K562 (cell line): ENCODE measurements around the gene POTEE. TPM values are rescaled to one million over a fixed set of nuclear protein-coding genes. Genes with fewer than 3 reads are reported as not detected.
A peak's percentile ranks its signal among the peaks of the same experiment; 100 is the strongest.
"Not testable (repeated sequence)": the region's sequence is repeated elsewhere in the genome, so short reads cannot be mapped to it uniquely, and the experiment has no call there.

ENCODE experiments used
- BACH1 ChIP-seq: fragments of 200-800 bp; sonication (Bioruptor generic); IDR thresholded peaks from 2 replicates; pipeline ENCODE4 v1.6.1; 2016; ENCODE audit warnings: missing genetic modification characterization, missing compliant biosample characterization
- BHLHE40 ChIP-seq: IDR thresholded peaks from 2 replicates; pipeline ENCODE4 v1.6.1; 2011; ENCODE audit warnings: low read length, improper control_type of control experiment
- CC2D1A ChIP-seq: fragments of 450-650 bp; IDR thresholded peaks from 2 replicates; pipeline ENCODE4 v1.6.1; 2017; ENCODE audit warnings: mild to moderate bottlenecking
- CREB1 ChIP-seq, 2 experiments: sonication (generic) in 1 of 2; formaldehyde crosslinking in 1 of 2; IDR thresholded peaks; 2 replicates each; pipeline versions ENCODE4 v1.6.1 to v1.8.0; 2012 to 2022; ENCODE audit warnings: inconsistent platforms in 1 of 2, mild to moderate bottlenecking in 1 of 2, missing genetic modification reagents in 1 of 2, moderate library complexity in 1 of 2
- ELF4 ChIP-seq: fragments of 450-650 bp; formaldehyde crosslinking; IDR thresholded peaks from 2 replicates; pipeline ENCODE4 v1.4.0; 2022; ENCODE audit warnings: missing genetic modification characterization
- MBD2 ChIP-seq: sonication (generic); IDR thresholded peaks from 2 replicates; pipeline ENCODE4 v1.6.1; 2016; ENCODE audit warnings: low read depth, borderline replicate concordance
- NKRF ChIP-seq: fragments of 450-650 bp; IDR thresholded peaks from 2 replicates; pipeline ENCODE4 v1.6.1; 2016; ENCODE audit warnings: borderline replicate concordance
- NR2C2 ChIP-seq, 2 experiments: fragments of 200-800 bp in 1 of 2; sonication (Bioruptor generic) in 1 of 2; sonication (generic) in 1 of 2; formaldehyde crosslinking in 1 of 2; IDR thresholded peaks; 2 replicates each; pipeline versions ENCODE4 v1.6.1 to v1.8.0; 2016 to 2022; ENCODE audit warnings: mild to moderate bottlenecking in 1 of 2, missing compliant biosample characterization in 1 of 2, missing genetic modification characterization in 1 of 2, missing genetic modification reagents in 1 of 2
- NR4A1 ChIP-seq, 2 experiments: fragments of 250-450 bp in 1 of 2; fragments of 450-650 bp in 1 of 2; sonication (Bioruptor Pico) in 1 of 2; IDR thresholded peaks; 2 replicates each; pipeline versions ENCODE4 v1.4.0 to v1.6.1; 2016 to 2020; ENCODE audit warnings: mild to moderate bottlenecking in 2 of 2, missing compliant biosample characterization in 1 of 2, missing genetic modification characterization in 1 of 2, moderate library complexity in 1 of 2
- NRF1 ChIP-seq, 2 experiments: fragments of 450-650 bp; IDR thresholded peaks in 1 of 2; conservative IDR thresholded peaks in 1 of 2; 2 replicates each; pipeline ENCODE4 v1.6.1; 2014; ENCODE audit warnings: mild to moderate bottlenecking in 2 of 2
- OTX1 ChIP-seq: fragments of 450-650 bp; formaldehyde crosslinking; IDR thresholded peaks from 2 replicates; pipeline ENCODE4 v1.4.0; 2022; ENCODE audit warnings: mild to moderate bottlenecking
- PHF8 ChIP-seq: fragments of 200-600 bp; sonication (generic); IDR thresholded peaks from 2 replicates; pipeline ENCODE4 v1.6.1; 2012; ENCODE audit warnings: mixed run types, mild to moderate bottlenecking, inconsistent platforms, low read length, moderate library complexity, borderline replicate concordance
- POLR2AphosphoS5 ChIP-seq: IDR thresholded peaks from 2 replicates; pipeline ENCODE4 v1.6.1; 2011; ENCODE audit warnings: mild to moderate bottlenecking, low read depth, low read length, moderate library complexity; ENCODE audit not compliant: control insufficient read depth, insufficient read depth
- RBFOX2 ChIP-seq: fragments of 200-400 bp; formaldehyde crosslinking; IDR thresholded peaks from 2 replicates; pipeline ENCODE4 v1.6.1; 2017; ENCODE audit warnings: low read depth, mild to moderate bottlenecking, low read length, moderate library complexity
- RHOXF2B ChIP-seq: fragments of 250-450 bp; sonication (Bioruptor Pico); conservative IDR thresholded peaks from 2 replicates; pipeline ENCODE4 v1.5.1; 2021
- SIN3A ChIP-seq, 2 experiments: fragments of 150-350 bp in 1 of 2; IDR thresholded peaks; 2 replicates each; pipeline ENCODE4 v1.6.1; 2011 to 2016; ENCODE audit warnings: borderline replicate concordance in 2 of 2, low read depth in 2 of 2, low read length in 2 of 2, mild to moderate bottlenecking in 2 of 2, moderate library complexity in 2 of 2; ENCODE audit not compliant: control insufficient read depth in 1 of 2
- SMAD1 ChIP-seq: fragments of 150-350 bp; IDR thresholded peaks from 2 replicates; pipeline ENCODE4 v1.6.1; 2014; ENCODE audit warnings: low read length, low read depth; ENCODE audit not compliant: partially characterized antibody
- THAP12 ChIP-seq: fragments of 250-450 bp; sonication (Bioruptor Pico); IDR thresholded peaks from 2 replicates; pipeline ENCODE4 v1.9.0; 2021; ENCODE audit warnings: mild to moderate bottlenecking, inconsistent platforms
- THRA ChIP-seq: fragments of 450-650 bp; IDR thresholded peaks from 2 replicates; pipeline ENCODE4 v1.6.1; 2017; ENCODE audit warnings: mild to moderate bottlenecking, moderate library complexity
- ZBTB17 ChIP-seq: fragments of 450-650 bp; formaldehyde crosslinking; IDR thresholded peaks from 2 replicates; pipeline ENCODE4 v1.4.0; 2020; ENCODE audit warnings: mild to moderate bottlenecking
- polyA plus RNA-seq, 8 experiments: library from polyadenylated mRNA; depleted of rRNA in 4 of 8; stranded (reverse) in 5 of 8; unstranded in 3 of 8; fragments of >200 nt; fragmentation: Nextera tagmentation in 2 of 8; fragmentation: Illumina TruSeq in 1 of 8; extraction: Ambion mirVana in 2 of 8; extraction: Trizol in 1 of 8; gene quantifications; 2 replicates each; pipeline versions ENCODE4 v1.2.1 to v1.2.3, GENCODE V29; 2011 to 2014; ENCODE audit warnings: inconsistent platforms in 1 of 8, missing spikeins in 1 of 8
- total RNA-seq, 7 experiments: library from RNA; depleted of rRNA in 6 of 7; stranded (reverse); fragments of >200 nt in 6 of 7; fragmentation: Illumina TruSeq in 2 of 7; extraction: Trizol in 2 of 7; gene quantifications; 2 replicates each; pipeline versions ENCODE4 v1.2.1 to v1.2.3, GENCODE V29; 2011 to 2021; ENCODE audit warnings: low replicate concordance in 1 of 7

POTEE gene
- total and polyA plus RNA-seq, 9 of the 15 experiments (the other 6 are each of a cell fraction or from before 2014, with no cell fraction given), result 0.22 to 31.8 (median 16.9) TPM

GRCh38 chr2:131209030-131209772 is at the start of gene POTEE (continued):
- TF ChIP-seq RHOXF2B (CRISPR knock-in tag) (0 out of 2 replicates have a peak, but pooled peaks have one; percentile 20), CC2D1A (0 out of 2 replicates have a peak, but pooled peaks have one; percentile 59), POLR2AphosphoS5 (peak; percentile 70; the same call in 1 of the 2 replicates), BHLHE40 (peak; percentile 26; the same call in 1 of the 2 replicates), NR4A1 (CRISPR knock-in tag; IDR thresholded peaks at IDR 0.05) (0 out of 2 replicates have a peak, but pooled peaks have one; percentile 49), NKRF (peak; percentile 96), SMAD1 (peak; percentile 64), ELF4 (CRISPR knock-in tag) (peak; percentile 78), MBD2 (peak; percentile 62; the same call in 1 of the 2 replicates), CREB1 (IDR thresholded peaks at IDR 0.05) (peak; percentile 38; the same call in 1 of the 2 replicates), SIN3A (IDR thresholded peaks at IDR 0.05; ENCODE audit: borderline replicate concordance in 2 of 2, control insufficient read depth in 1 of 2, low read depth in 2 of 2, low read length in 2 of 2) (peak in 1 of 2 experiments; percentile 83; a peak in 1 of 4 replicates), OTX1 (CRISPR knock-in tag) (peak; percentile 72; the same call in 1 of the 2 replicates), THRA (peak; percentile 84), PHF8 (peak; percentile 52; the same call in 1 of the 2 replicates), THAP12 (CRISPR knock-in tag) (peak; percentile 76), NRF1 (conservative IDR thresholded peaks at IDR 0.05 in 1 of 2, IDR thresholded peaks at IDR 0.05 in 1 of 2) (peak; percentile 51 to 53), RBFOX2 (peak; percentile 77), NR2C2 (tag; IDR thresholded peaks at IDR 0.05) (peak; percentile 89), ZBTB17 (0 out of 2 replicates have a peak, but pooled peaks have one; percentile 29), BACH1 (tag) (peak; percentile 42; the same call in 1 of the 2 replicates)
- not testable (repeated sequence) for TF ChIP-seq NR4A1 (tag; IDR thresholded peaks at IDR 0.05); CREB1 (CRISPR knock-in tag; IDR thresholded peaks at IDR 0.05); NR2C2 (CRISPR knock-in tag; IDR thresholded peaks at IDR 0.05)
